HG03571 (cell line): ENCODE data around the gene HIVEP3.

Experiments
- ATAC-seq: cut with Tn5 transposase; IDR thresholded peaks from one replicate; pipeline ENCODE4 v1.9.1; 2021; ENCODE audit not compliant: unreplicated experiment

Gene HIVEP3

GRCh38 chr1:41715441-41716095 lies 203.2 kb downstream of the HIVEP3 start:
- ATAC-seq = no peak

DNA sequence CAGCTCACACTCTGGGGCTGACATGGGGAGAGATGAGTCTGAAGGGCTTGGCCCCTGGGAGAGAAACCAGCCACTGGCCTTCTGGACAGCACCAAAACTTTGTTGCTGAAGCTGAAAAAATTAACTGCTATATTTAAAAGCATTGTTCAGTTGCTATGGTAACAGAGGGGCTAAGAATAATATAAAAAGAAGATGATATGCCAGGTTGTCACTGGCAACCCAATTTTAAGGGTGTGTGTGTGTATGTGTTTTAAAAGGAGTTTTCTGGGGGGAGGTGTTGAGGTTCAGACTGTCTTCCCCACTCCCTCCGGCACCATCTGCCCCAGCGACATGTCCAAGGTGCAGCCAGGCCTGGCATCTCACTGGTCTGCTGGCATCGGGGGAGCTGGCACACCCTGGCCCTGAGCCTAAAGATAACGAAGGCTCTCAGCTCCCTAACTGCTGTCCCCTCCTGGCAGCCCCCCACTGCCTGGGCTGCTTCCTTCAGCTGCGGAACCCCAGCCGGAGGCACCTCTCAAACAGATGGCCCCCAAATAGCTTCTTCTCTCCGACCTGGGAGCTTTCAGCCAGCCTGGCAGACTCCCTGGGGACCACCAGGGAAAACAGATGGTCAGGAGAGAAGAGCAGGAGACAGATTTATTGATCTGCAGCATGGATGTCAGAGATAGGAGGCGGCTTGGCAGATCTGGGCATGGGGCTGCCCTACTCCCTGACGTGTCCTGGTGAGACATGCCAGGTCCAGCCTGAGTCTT lies 203.9 kb downstream of the HIVEP3 start:
- ATAC-seq = no peak

DNA sequence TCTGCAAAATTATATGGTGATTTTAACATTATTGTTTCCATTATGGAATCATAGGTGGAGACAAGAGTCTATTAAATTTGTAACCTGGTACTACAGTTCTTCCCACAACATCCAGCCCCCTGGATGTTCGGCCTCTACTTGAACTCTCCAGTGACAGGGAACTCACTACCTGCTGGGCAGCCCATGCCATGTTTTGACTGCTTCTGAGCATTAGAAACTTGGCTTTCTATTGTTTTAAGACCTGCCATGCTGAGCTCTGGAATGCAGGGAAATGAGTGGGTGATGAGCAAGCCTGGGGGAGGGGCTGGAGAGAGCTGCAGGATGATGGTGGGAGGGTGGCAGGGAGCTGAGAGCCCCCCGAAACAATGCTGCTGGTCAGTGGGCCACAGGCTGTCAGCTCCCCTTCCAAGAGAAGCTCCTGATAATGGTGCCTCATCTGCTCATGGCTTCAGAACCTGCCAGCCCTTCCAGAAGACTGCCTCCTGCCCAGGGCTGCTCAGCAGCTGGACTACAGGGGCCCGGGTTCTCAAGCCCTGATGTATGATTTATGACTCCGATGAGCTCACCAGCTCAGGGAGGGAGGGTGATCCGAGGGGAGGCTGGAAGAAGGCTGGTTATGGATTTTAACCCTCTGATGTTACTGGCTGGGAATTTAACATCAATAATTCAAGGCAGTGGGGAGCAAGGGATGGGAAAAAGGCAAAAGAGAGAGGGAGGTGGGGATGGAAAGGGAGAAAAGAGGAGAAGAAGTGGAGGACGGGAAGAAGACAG lies 205.0 kb downstream of the HIVEP3 start:
- ATAC-seq = no peak

GRCh38 chr1:41713141-41713540 lies 205.6 kb downstream of the HIVEP3 start:
- ATAC-seq = no peak

GRCh38 chr1:41712695-41713094 lies 206.0 kb downstream of the HIVEP3 start:
- ATAC-seq = no peak

GRCh38 chr1:41712081-41712480 lies 206.6 kb downstream of the HIVEP3 start:
- no peak for ATAC-seq

- no peak for ATAC-seq
These were observed 207.1 kb downstream of the HIVEP3 start for GRCh38 chr1:41711581-41711980.

- ATAC-seq = no peak
These were observed 207.7 kb downstream of the HIVEP3 start for GRCh38 chr1:41710980-41711379.

- ATAC-seq = no peak
These were observed 208.8 kb downstream of the HIVEP3 start for GRCh38 chr1:41709873-41710272.

- ATAC-seq = no peak
These were observed 209.4 kb downstream of the HIVEP3 start for GRCh38 chr1:41709331-41709730.

GRCh38 chr1:41708332-41708731 lies 210.4 kb downstream of the HIVEP3 start:
- no peak for ATAC-seq

GRCh38 chr1:41707793-41708192 lies 210.9 kb downstream of the HIVEP3 start:
- no peak for ATAC-seq

GRCh38 chr1:41705798-41706197 lies 212.9 kb downstream of the HIVEP3 start:
- no peak for ATAC-seq

- ATAC-seq = no peak
These were observed 214.5 kb downstream of the HIVEP3 start for GRCh38 chr1:41704196-41704595.

- ATAC-seq = no peak
These were observed 216.0 kb downstream of the HIVEP3 start for GRCh38 chr1:41702771-41703170.

- no peak for ATAC-seq
These were observed 217.7 kb downstream of the HIVEP3 start for GRCh38 chr1:41700986-41701535.

GRCh38 chr1:41700581-41700980 lies 218.1 kb downstream of the HIVEP3 start:
- ATAC-seq = no peak

DNA sequence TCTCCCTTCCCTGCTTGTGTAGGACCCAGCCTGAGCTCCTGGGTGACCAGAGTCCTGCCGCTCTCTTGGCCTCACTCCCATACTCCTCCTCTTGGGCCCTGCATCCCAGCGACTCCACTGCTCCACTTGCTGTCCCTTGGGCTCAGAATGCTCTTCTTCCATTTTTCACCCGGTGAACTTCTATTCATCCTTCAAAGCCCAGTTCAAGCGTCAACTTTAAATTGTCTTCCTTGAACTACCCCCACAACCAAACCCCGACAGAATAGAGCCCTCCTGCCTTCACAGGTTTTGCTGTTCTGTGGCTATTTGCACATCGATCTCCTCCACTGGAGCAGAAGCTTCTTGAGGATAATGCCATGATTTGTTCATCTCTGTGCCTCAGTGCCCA lies 218.9 kb downstream of the HIVEP3 start:
- ATAC-seq = no peak

DNA sequence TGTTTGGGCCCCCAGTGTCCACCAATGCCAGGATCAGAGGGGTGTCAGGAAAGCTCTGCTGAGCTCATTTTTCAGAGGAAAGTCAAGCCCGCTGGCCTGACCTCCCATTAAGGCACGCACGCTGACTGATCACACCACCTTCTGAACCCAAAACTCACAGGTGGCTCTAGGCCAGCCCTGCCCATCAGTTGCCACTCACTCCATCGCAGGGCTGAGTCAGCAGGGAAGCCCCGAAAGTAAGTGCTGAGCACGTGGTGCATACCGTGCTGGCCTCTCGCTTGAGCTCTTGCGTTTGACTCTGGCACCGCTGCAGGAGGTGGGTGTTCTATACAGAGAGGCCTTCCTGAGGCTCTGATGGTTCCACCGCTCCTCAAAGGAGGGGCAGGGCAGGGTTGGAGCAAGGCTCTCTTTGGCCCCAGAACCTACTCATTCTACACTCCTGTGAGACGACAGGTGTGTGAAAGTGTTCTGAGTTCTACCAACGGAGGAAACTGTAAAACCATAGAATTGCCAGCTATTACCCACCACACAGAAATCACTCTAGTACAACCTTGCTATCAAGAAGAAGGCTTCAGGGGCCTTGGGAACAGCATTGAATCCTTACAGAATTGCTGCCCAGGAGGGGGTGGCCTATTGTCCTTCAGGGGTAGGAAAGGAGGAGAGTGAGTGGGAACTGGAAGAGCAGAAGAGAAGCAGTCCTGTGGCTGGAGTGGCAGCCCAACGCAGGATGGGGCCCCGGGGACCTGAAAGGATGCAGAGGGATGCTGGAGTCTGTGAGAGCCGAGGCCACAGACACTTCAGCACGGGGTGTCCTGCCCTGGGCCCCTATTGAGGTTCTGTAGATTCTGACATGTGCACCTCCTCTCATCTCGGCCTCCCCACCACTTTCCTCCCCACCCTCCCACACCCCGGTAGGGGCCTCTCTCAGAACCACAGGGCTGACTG lies 219.5 kb downstream of the HIVEP3 start:
- ATAC-seq = no peak

DNA sequence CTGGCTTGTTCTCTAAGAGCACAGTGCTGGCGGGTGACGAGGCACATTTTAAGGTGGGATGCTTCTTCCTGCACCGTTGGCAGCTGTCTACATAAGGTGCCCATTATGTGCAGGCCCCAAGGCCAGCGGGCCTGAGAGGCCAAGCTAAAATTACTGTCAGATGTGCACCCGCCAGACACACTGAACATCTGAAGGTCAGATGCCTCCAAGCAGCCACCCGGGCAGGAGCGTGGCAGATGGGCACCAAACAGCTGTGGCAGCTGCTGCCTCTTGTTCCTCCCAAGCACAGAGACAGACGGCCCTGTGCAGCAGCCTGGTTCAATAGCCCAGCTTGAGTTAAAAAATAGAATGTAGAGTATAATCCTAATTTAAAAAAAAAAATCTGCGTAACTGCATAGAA lies 222.3 kb downstream of the HIVEP3 start:
- no peak for ATAC-seq
